ENCODE measurements around the gene ADAT2. TPM values are rescaled to one million over a fixed set of nuclear protein-coding genes. Genes with fewer than 3 reads are reported as not detected.
"Not testable (repeated sequence)": the region's sequence is repeated elsewhere in the genome, so short reads cannot be mapped to it uniquely, and the experiment has no call there.

ADAT2 gene
- total and polyA plus RNA-seq, 8 donors, result 1.1 to 20.0 (median 6.8) TPM; not detected in 1

DNA sequence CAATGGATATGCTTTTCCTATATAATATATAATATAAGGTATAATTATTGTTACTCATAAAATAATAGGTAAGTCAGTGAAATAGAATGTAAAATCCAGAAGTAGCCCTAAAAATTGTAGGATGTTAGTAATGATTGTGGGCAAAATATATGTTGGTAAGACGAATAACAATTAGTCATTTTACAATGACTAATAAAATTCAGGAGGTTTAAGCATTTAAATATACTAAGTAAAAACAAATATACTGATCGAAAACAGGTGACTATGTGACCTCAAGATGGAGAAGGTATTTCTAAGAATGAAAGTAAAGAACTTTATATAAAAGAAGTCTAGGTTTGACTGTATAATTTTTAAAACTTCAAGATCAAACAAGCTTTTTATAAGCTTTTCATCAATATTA is 32.1 kb upstream of the ADAT2 start:
- no peak for DNase-seq
- intact Hi-C loops (cut with DNase I; ENCODE audit: low total_unique reads), result no loop called here
- 63 to 96% (median 95%) methylated on average over 2 of the region's 2 CpGs for WGBS, 5 donors

GRCh38 chr6:143478479-143479062 is 28.1 kb upstream of the ADAT2 start:
- H3K4me1 ChIP-seq, result no peaks in the 10 kb centered on the region
- H3K27me3 ChIP-seq, result no peaks in the 10 kb centered on the region
- intact Hi-C loops (cut with DNase I; ENCODE audit: low total_unique reads), result no loop called here
- H3K36me3 ChIP-seq, result peaks cover 6 to 71% (median 61%) of the 10 kb centered on the region in 4 donors
- no peak for TF ChIP-seq POLR2AphosphoS5 (IDR thresholded peaks at IDR 0.05)
- TF ChIP-seq EP300 (IDR thresholded peaks at IDR 0.05), result no peak
- TF ChIP-seq CTCF (IDR thresholded peaks at IDR 0.05), result no peak
- no peak for DNase-seq
- H3K27ac ChIP-seq, result no peak overlapping the region
- WGBS, 5 donors, result 90 to 96% (median 93%) methylated on average over 3 of the region's 3 CpGs
- no peaks in the 10 kb centered on the region for H3K9me3 ChIP-seq
- no peak overlapping the region for H3K4me3 ChIP-seq

More for the DNA sequence above, 32.1 kb upstream of the ADAT2 start:
- peaks cover 1 to 37% (median 31%) of the 10 kb centered on the region in 4 donors for H3K36me3 ChIP-seq
- no peaks in the 10 kb centered on the region for H3K9me3 ChIP-seq
- no peak overlapping the region for H3K27ac ChIP-seq
- H3K4me3 ChIP-seq, result no peak overlapping the region
- H3K27me3 ChIP-seq, result no peaks in the 10 kb centered on the region
- TF ChIP-seq EP300 (IDR thresholded peaks at IDR 0.05) (no peak), POLR2A (IDR thresholded peaks at IDR 0.05) (no peak), POLR2AphosphoS5 (IDR thresholded peaks at IDR 0.05) (no peak), CTCF (IDR thresholded peaks at IDR 0.05) (no peak)
- no peaks in the 10 kb centered on the region for H3K4me1 ChIP-seq

- Histone ChIP-seq H3K4me1 (no peaks in the 10 kb centered on the region), H3K4me3 (no peak overlapping the region), H3K27ac (no peak overlapping the region), H3K27me3 (no peaks in the 10 kb centered on the region), H3K36me3 (peaks cover 6 to 85% (median 81%) of the 10 kb centered on the region in 4 donors), H3K9me3 (no peaks in the 10 kb centered on the region)
- TF ChIP-seq POLR2AphosphoS5 (IDR thresholded peaks at IDR 0.05), result no peak
- TF ChIP-seq POLR2A (IDR thresholded peaks at IDR 0.05), result no peak
- TF ChIP-seq EP300 (IDR thresholded peaks at IDR 0.05), result no peak
- TF ChIP-seq CTCF (IDR thresholded peaks at IDR 0.05), result no peak
- intact Hi-C loops (cut with DNase I; ENCODE audit: low total_unique reads), result no loop called here
- no peak for DNase-seq
- WGBS, 5 donors, result 94 to 100% (median 98%) methylated on average over 1 of the region's 1 CpG
Observed at GRCh38 chr6:143476545-143476944, 26.1 kb upstream of the ADAT2 start.

- 94 to 100% (median 98%) methylated on average over 1 of the region's 1 CpG for WGBS, 5 donors
- TF ChIP-seq CTCF (IDR thresholded peaks at IDR 0.05), result no peak
- no peak for TF ChIP-seq EP300 (IDR thresholded peaks at IDR 0.05)
- TF ChIP-seq POLR2A (IDR thresholded peaks at IDR 0.05), result no peak
- no peak for TF ChIP-seq POLR2AphosphoS5 (IDR thresholded peaks at IDR 0.05)
- intact Hi-C loops (cut with DNase I; ENCODE audit: low total_unique reads), result no loop called here
Observed at GRCh38 chr6:143471822-143472221, 21.3 kb upstream of the ADAT2 start.

GRCh38 chr6:143468823-143469222 is 18.3 kb upstream of the ADAT2 start:
- DNase-seq; H3K4me3 ChIP-seq; intact Hi-C loops (cut with DNase I; ENCODE audit: low total_unique reads); H3K9me3 ChIP-seq; H3K27ac ChIP-seq; H3K4me1 ChIP-seq; H3K27me3 ChIP-seq: not testable (repeated sequence)
- H3K36me3 ChIP-seq, result peaks cover 0 to 48% (median 44%) of the 10 kb centered on the region in 4 donors
- WGBS, 5 donors, result 79 to 96% (median 88%) methylated on average over 2 of the region's 2 CpGs

More at GRCh38 chr6:143471822-143472221, 21.3 kb upstream of the ADAT2 start:
- Histone ChIP-seq H3K4me3 (no peak overlapping the region), H3K27me3 (no peaks in the 10 kb centered on the region), H3K9me3 (no peaks in the 10 kb centered on the region), H3K27ac (no peak overlapping the region), H3K4me1 (no peaks in the 10 kb centered on the region), H3K36me3 (peaks cover 0 to 64% (median 59%) of the 10 kb centered on the region in 4 donors)
- no peak for DNase-seq

Measured in stomach (tissue), 9 donors.